ENCODE measurements around the gene RNF5.

RNF5 gene

DNA sequence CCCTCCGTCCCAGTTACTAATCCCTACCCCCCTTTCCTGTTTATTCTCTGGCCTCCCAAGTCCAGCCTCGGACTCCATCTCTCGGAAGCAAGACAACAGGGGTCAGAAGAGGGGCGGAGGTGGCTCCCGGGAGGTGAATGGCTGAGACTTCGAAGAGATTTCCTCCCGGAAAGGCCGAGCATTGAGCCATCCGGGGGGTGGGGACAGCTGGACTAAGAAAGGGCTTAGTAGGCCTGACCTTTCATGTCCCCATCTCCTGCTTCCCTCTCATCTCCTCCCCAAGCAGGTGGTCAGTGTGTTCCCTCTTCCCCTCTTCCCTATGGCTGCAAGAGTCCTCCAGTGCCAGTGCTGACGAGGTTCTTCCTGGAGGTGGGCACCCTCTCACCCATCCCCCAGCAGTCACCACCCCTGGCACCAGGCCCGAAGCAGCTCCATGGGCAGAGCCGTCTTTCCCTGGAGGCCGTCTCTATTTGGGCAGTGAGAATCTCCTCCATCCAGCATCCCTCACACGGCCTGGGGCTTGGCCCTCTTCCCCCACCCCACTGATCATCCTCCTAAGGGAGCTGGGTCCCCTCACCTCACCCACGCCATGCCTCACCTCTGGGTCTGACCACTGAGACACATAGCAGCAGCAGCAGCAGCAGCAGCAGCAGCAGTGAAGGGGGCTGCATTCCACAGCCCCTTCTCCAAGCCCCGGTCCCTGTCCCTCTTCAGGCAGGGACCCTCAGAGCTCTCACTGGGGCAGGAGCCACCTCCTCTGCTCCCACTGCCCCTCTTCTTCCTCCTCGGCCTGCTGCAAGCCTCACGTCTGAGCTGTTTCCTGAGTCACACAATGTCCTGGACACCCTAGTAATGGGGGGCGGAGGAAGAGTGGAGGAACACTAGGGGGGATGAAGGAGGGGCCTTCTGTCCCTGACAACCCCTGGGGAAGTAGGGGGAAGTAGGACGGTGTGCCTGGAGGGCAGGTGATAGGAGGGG, 45.3 kb downstream of the RNF5 start, which contains the start of gene NOTCH4:
NOTCH4 (minus strand) TSS at position 810 of the 978 bp plus-strand sequence; CDS start at position 671, 139 bp downstream.
- TF ChIP-seq, protein P1, sequence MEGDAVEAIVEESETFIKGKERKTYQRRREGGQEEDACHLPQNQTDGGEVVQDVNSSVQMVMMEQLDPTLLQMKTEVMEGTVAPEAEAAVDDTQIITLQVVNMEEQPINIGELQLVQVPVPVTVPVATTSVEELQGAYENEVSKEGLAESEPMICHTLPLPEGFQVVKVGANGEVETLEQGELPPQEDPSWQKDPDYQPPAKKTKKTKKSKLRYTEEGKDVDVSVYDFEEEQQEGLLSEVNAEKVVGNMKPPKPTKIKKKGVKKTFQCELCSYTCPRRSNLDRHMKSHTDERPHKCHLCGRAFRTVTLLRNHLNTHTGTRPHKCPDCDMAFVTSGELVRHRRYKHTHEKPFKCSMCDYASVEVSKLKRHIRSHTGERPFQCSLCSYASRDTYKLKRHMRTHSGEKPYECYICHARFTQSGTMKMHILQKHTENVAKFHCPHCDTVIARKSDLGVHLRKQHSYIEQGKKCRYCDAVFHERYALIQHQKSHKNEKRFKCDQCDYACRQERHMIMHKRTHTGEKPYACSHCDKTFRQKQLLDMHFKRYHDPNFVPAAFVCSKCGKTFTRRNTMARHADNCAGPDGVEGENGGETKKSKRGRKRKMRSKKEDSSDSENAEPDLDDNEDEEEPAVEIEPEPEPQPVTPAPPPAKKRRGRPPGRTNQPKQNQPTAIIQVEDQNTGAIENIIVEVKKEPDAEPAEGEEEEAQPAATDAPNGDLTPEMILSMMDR (IDR thresholded peaks at IDR 0.05; ENCODE audit: low read length, missing control alignments): no peak
- H3K4me3 ChIP-seq (replicated peaks; ENCODE audit: low read depth, low read length): no peak within 1 kb of the TSS
- no peak for DNase-seq (ENCODE audit: low read depth)

- DNase-seq (ENCODE audit: low read depth): no peak
- TF ChIP-seq, protein P1 (IDR thresholded peaks at IDR 0.05; ENCODE audit: low read length, missing control alignments): no peak
- no peak overlapping the region for H3K4me3 ChIP-seq (replicated peaks; ENCODE audit: low read depth, low read length)
These were observed 46.5 kb downstream of the RNF5 start for GRCh38 chr6:32224696-32225095.

- no peak overlapping the region for H3K4me3 ChIP-seq (replicated peaks; ENCODE audit: low read depth, low read length)
- DNase-seq (ENCODE audit: low read depth): no peak
- TF ChIP-seq, protein P1 (IDR thresholded peaks at IDR 0.05; ENCODE audit: low read length, missing control alignments): no peak
These were observed 48.2 kb downstream of the RNF5 start for GRCh38 chr6:32226434-32226833.
